ENCODE measurements around the gene SMAD4. TPM values are rescaled to one million over a fixed set of nuclear protein-coding genes. Genes with fewer than 3 reads are reported as not detected.
"Not testable (repeated sequence)": the region's sequence is repeated elsewhere in the genome, so short reads cannot be mapped to it uniquely, and the experiment has no call there.

Gene SMAD4
- total RNA-seq, 2 donors from 2014 or later = 66.7 to 78.6 TPM

GRCh38 chr18:51116996-51117395, 87.0 kb downstream of the SMAD4 start:
- H3K27me3 Mint-ChIP-seq; H3K27ac Mint-ChIP-seq; H3K4me3 Mint-ChIP-seq; ATAC-seq; H3K4me1 Mint-ChIP-seq; H3K9me3 ChIP-seq (ENCODE audit: control insufficient read depth, low read length, poor library complexity, severe bottlenecking); DNase-seq; H3K36me3 Mint-ChIP-seq (ENCODE audit: low read depth): not testable (repeated sequence)

- H3K9me3 ChIP-seq (ENCODE audit: control insufficient read depth, low read length, poor library complexity, severe bottlenecking); H3K27ac Mint-ChIP-seq; H3K27me3 Mint-ChIP-seq; H3K4me1 Mint-ChIP-seq; ATAC-seq; DNase-seq; H3K4me3 Mint-ChIP-seq; H3K36me3 Mint-ChIP-seq (ENCODE audit: low read depth): not testable (repeated sequence)
These were observed 89.5 kb downstream of the SMAD4 start for GRCh38 chr18:51119561-51119960.

- not testable (repeated sequence) for H3K4me1 Mint-ChIP-seq; H3K9me3 ChIP-seq (ENCODE audit: control insufficient read depth, low read length, poor library complexity, severe bottlenecking); H3K36me3 Mint-ChIP-seq (ENCODE audit: low read depth); H3K27ac Mint-ChIP-seq; H3K4me3 Mint-ChIP-seq; ATAC-seq; DNase-seq; H3K27me3 Mint-ChIP-seq
These were observed 90.0 kb downstream of the SMAD4 start for GRCh38 chr18:51119976-51120375.

- Mint-ChIP-seq H3K4me1 (peaks cover 2% of the 10 kb centered on the region), H3K27me3 (peaks cover 12% of the 10 kb centered on the region), H3K36me3 (ENCODE audit: low read depth) (no peaks in the 10 kb centered on the region), H3K4me3 (no peak overlapping the region), H3K27ac (no peak overlapping the region)
- no peak for DNase-seq
- no peaks in the 10 kb centered on the region for H3K9me3 ChIP-seq (ENCODE audit: control insufficient read depth, low read length, poor library complexity, severe bottlenecking)
- ATAC-seq = no peak
These were observed 91.0 kb downstream of the SMAD4 start for GRCh38 chr18:51120809-51121596.

GRCh38 chr18:51121597-51121857, 91.5 kb downstream of the SMAD4 start:
- no peaks in the 10 kb centered on the region for H3K9me3 ChIP-seq (ENCODE audit: control insufficient read depth, low read length, poor library complexity, severe bottlenecking)
- no peak overlapping the region for H3K27ac Mint-ChIP-seq
- peaks cover 2% of the 10 kb centered on the region for H3K4me1 Mint-ChIP-seq
- no peak overlapping the region for H3K4me3 Mint-ChIP-seq
- ATAC-seq (no peak), DNase-seq (no peak)
- no peaks in the 10 kb centered on the region for H3K36me3 Mint-ChIP-seq (ENCODE audit: low read depth)
- peaks cover 15% of the 10 kb centered on the region for H3K27me3 Mint-ChIP-seq

- no peak for ATAC-seq
- no peak for DNase-seq
- Mint-ChIP-seq H3K4me1 (peaks cover 2% of the 10 kb centered on the region), H3K27ac (no peak overlapping the region), H3K4me3 (no peak overlapping the region), H3K36me3 (ENCODE audit: low read depth) (no peaks in the 10 kb centered on the region), H3K27me3 (peaks cover 15% of the 10 kb centered on the region)
- no peaks in the 10 kb centered on the region for H3K9me3 ChIP-seq (ENCODE audit: control insufficient read depth, low read length, poor library complexity, severe bottlenecking)
These were observed 92.4 kb downstream of the SMAD4 start for GRCh38 chr18:51122266-51123045.

GRCh38 chr18:51123046-51123395, 93.0 kb downstream of the SMAD4 start:
- H3K36me3 Mint-ChIP-seq (ENCODE audit: low read depth) = no peaks in the 10 kb centered on the region
- H3K27me3 Mint-ChIP-seq = peaks cover 15% of the 10 kb centered on the region
- no peak for DNase-seq

GRCh38 chr18:51123481-51123880, 93.5 kb downstream of the SMAD4 start:
- H3K9me3 ChIP-seq (ENCODE audit: control insufficient read depth, low read length, poor library complexity, severe bottlenecking) = no peaks in the 10 kb centered on the region
- Mint-ChIP-seq H3K36me3 (ENCODE audit: low read depth) (no peaks in the 10 kb centered on the region), H3K27ac (no peak overlapping the region), H3K27me3 (peaks cover 15% of the 10 kb centered on the region), H3K4me1 (peaks cover 2% of the 10 kb centered on the region), H3K4me3 (no peak overlapping the region)
- no peak for ATAC-seq
- no peak for DNase-seq

More at GRCh38 chr18:51123046-51123395, 93.0 kb downstream of the SMAD4 start:
- no peaks in the 10 kb centered on the region for H3K9me3 ChIP-seq (ENCODE audit: control insufficient read depth, low read length, poor library complexity, severe bottlenecking)
- Mint-ChIP-seq H3K27ac (no peak overlapping the region), H3K4me1 (peaks cover 2% of the 10 kb centered on the region), H3K4me3 (no peak overlapping the region)
- no peak for ATAC-seq

GRCh38 chr18:51123936-51124486, 94.0 kb downstream of the SMAD4 start:
- no peaks in the 10 kb centered on the region for H3K9me3 ChIP-seq (ENCODE audit: control insufficient read depth, low read length, poor library complexity, severe bottlenecking)
- no peak for DNase-seq
- H3K27me3 Mint-ChIP-seq = peaks cover 15% of the 10 kb centered on the region
- H3K4me1 Mint-ChIP-seq = peaks cover 2% of the 10 kb centered on the region
- H3K36me3 Mint-ChIP-seq (ENCODE audit: low read depth) = no peaks in the 10 kb centered on the region
- no peak overlapping the region for H3K4me3 Mint-ChIP-seq
- ATAC-seq = no peak
- no peak overlapping the region for H3K27ac Mint-ChIP-seq

GRCh38 chr18:51125976-51126375, 96.0 kb downstream of the SMAD4 start:
- H3K27me3 Mint-ChIP-seq = peaks cover 15% of the 10 kb centered on the region
- peaks cover 2% of the 10 kb centered on the region for H3K4me1 Mint-ChIP-seq
- H3K36me3 Mint-ChIP-seq (ENCODE audit: low read depth) = no peaks in the 10 kb centered on the region
- H3K27ac Mint-ChIP-seq = no peak overlapping the region
- DNase-seq (no peak), ATAC-seq (no peak)
- peak overlapping the region; percentile 69 for H3K4me3 Mint-ChIP-seq
- H3K9me3 ChIP-seq (ENCODE audit: control insufficient read depth, low read length, poor library complexity, severe bottlenecking) = no peaks in the 10 kb centered on the region

- DNase-seq = no peak
- Mint-ChIP-seq H3K27me3 (peaks cover 6% of the 10 kb centered on the region), H3K36me3 (ENCODE audit: low read depth) (no peaks in the 10 kb centered on the region), H3K27ac (no peak overlapping the region), H3K4me3 (no peak overlapping the region), H3K4me1 (peaks cover 2% of the 10 kb centered on the region)
- ATAC-seq = no peak
- H3K9me3 ChIP-seq (ENCODE audit: control insufficient read depth, low read length, poor library complexity, severe bottlenecking) = no peaks in the 10 kb centered on the region
These were observed 97.7 kb downstream of the SMAD4 start for GRCh38 chr18:51127664-51128063.

GRCh38 chr18:51128533-51128932, 98.5 kb downstream of the SMAD4 start:
- DNase-seq (no peak), ATAC-seq (no peak)
- Mint-ChIP-seq H3K27ac (no peak overlapping the region), H3K36me3 (ENCODE audit: low read depth) (no peaks in the 10 kb centered on the region), H3K27me3 (peaks cover 6% of the 10 kb centered on the region), H3K4me3 (no peak overlapping the region), H3K4me1 (peaks cover 2% of the 10 kb centered on the region)
- H3K9me3 ChIP-seq (ENCODE audit: control insufficient read depth, low read length, poor library complexity, severe bottlenecking) = no peaks in the 10 kb centered on the region

GRCh38 chr18:51132256-51132935, 102.4 kb downstream of the SMAD4 start:
- DNase-seq = no peak
- no peak for ATAC-seq
- Mint-ChIP-seq H3K36me3 (ENCODE audit: low read depth) (no peaks in the 10 kb centered on the region), H3K4me3 (no peak overlapping the region), H3K27me3 (no peaks in the 10 kb centered on the region), H3K4me1 (no peaks in the 10 kb centered on the region), H3K27ac (no peak overlapping the region)
- no peaks in the 10 kb centered on the region for H3K9me3 ChIP-seq (ENCODE audit: control insufficient read depth, low read length, poor library complexity, severe bottlenecking)
